Lung (tissue), 12 donors: ENCODE results near the gene SSBP3. TPM values are rescaled to one million over a fixed set of nuclear protein-coding genes. Genes with fewer than 3 reads are reported as not detected.

Experiments used
- ATAC-seq: fragments of 200-7000 bp; cut with Tn5 transposase; one replicate; pipeline ENCODE4 v1.9.1; 2020; ENCODE audit warnings: moderate number of reproducible peaks; ENCODE audit not compliant: insufficient read depth, low FRiP score
- DNase-seq, 3 donors: peaks; one replicate each; pipeline ENCODE4 v3.0.0-alpha.2; 2013 to 2017
- H3K27ac ChIP-seq, 2 donors: one replicate each; pipeline ENCODE4 v1.5.1; 2013; ENCODE audit warnings: mild to moderate bottlenecking in 2 of 2, moderate library complexity in 2 of 2, control low read depth in 1 of 2, inconsistent platforms in 1 of 2, low read depth in 1 of 2, low read length in 1 of 2
- H3K27me3 ChIP-seq, 3 donors: one replicate each; pipeline ENCODE4 v1.5.1; 2013; ENCODE audit warnings: low read length in 2 of 3; ENCODE audit not compliant: control insufficient read depth in 3 of 3, insufficient read depth in 3 of 3
- H3K36me3 ChIP-seq, 4 donors: one replicate each; pipeline ENCODE4 v1.5.1; 2013; ENCODE audit warnings: low read length in 4 of 4, mild to moderate bottlenecking in 1 of 4, moderate library complexity in 1 of 4; ENCODE audit not compliant: control insufficient read depth in 4 of 4, insufficient read depth in 4 of 4
- H3K4me1 ChIP-seq, 5 donors: one replicate each; pipeline ENCODE4 v1.5.1; 2013; ENCODE audit warnings: low read length in 5 of 5, mild to moderate bottlenecking in 2 of 5, moderate library complexity in 1 of 5; ENCODE audit not compliant: control insufficient read depth in 5 of 5, insufficient read depth in 5 of 5
- H3K4me3 ChIP-seq: one replicate; pipeline ENCODE4 v1.5.1; 2013; ENCODE audit warnings: mild to moderate bottlenecking, control low read depth, moderate library complexity
- H3K9ac ChIP-seq, 2 donors: one replicate each; pipeline ENCODE4 v1.5.1; 2013; ENCODE audit warnings: low read length in 2 of 2, control low read depth in 1 of 2; ENCODE audit not compliant: insufficient read depth in 1 of 2
- H3K9me3 ChIP-seq, 4 donors: one replicate each; pipeline ENCODE4 v1.5.1; 2013; ENCODE audit warnings: low read length in 3 of 4, mild to moderate bottlenecking in 1 of 4, moderate library complexity in 1 of 4; ENCODE audit not compliant: control insufficient read depth in 4 of 4, insufficient read depth in 3 of 4
- CTCF ChIP-seq: IDR thresholded peaks from 2 replicates; pipeline ENCODE4 v1.5.1; 2012; ENCODE audit warnings: mild to moderate bottlenecking; ENCODE audit errors: control extremely low read depth, extremely low read depth
- WGBS, 2 donors: extraction: QIAGEN DNeasy Blood & Tissue Kit; methylation state at CpG; one replicate each; pipeline ENCODE4 v1.1.7; 2013; 5-methylcytosine and 5-hydroxymethylcytosine counted together
- polyA plus RNA-seq, 2 donors: library from polyadenylated mRNA; stranded (reverse); fragments of 200-250 nt; gene quantifications; one replicate each; pipeline ENCODE4 v1.2.1, GENCODE V29; 2013
- total RNA-seq, 2 donors: library from RNA; depleted of rRNA in 1 of 2; stranded (reverse); fragments of >200 nt in 1 of 2; gene quantifications; one replicate each; pipeline ENCODE4 v1.2.1, GENCODE V29; 2014 to 2021
- donor health status: control.
- donor health status: control.
- donor health status: Bipolar disorder and iron deficiency.
- donor health status: healthy.
- donor health status: DM: yes; HTN: yes; CAD: no.

Gene SSBP3
- total and polyA plus RNA-seq, 4 donors = 15.9 to 47.8 (median 34.8) TPM

DNA sequence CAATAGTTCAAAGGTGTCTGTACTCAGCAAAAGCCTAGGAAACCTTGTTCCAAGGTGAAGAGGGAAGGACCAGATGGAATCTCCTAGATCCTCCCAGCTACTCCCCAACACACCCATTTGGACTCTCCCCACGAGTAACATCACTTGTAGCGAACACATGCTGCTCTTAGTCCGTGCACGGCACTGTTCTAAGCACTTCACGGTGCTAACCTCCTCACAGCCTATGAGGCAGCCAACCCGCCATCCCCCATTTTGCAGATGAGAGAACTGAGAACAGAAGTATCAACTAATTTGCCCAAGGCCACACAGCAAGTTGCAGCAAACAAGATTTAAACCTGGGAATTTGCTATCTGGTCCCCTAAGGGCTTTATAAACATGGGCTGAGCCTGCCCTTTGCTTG lies 182.0 kb downstream of the SSBP3 start:
- TF ChIP-seq CTCF = no peak
- WGBS, 2 donors = 93 to 95% methylated on average over 6 of the region's 6 CpGs
- peaks cover 0 to 20% (median 11%) of the 10 kb centered on the region in 4 donors for H3K36me3 ChIP-seq
- DNase-seq = no peak
- no peak overlapping the region for H3K27ac ChIP-seq
- H3K4me1 ChIP-seq = peaks cover 5 to 14% (median 9%) of the 10 kb centered on the region in 5 donors
- H3K9ac ChIP-seq = no peak overlapping the region
- ATAC-seq = no peak
- no peaks in the 10 kb centered on the region for H3K27me3 ChIP-seq
- no peak overlapping the region for H3K4me3 ChIP-seq
- no peaks in the 10 kb centered on the region for H3K9me3 ChIP-seq

DNA sequence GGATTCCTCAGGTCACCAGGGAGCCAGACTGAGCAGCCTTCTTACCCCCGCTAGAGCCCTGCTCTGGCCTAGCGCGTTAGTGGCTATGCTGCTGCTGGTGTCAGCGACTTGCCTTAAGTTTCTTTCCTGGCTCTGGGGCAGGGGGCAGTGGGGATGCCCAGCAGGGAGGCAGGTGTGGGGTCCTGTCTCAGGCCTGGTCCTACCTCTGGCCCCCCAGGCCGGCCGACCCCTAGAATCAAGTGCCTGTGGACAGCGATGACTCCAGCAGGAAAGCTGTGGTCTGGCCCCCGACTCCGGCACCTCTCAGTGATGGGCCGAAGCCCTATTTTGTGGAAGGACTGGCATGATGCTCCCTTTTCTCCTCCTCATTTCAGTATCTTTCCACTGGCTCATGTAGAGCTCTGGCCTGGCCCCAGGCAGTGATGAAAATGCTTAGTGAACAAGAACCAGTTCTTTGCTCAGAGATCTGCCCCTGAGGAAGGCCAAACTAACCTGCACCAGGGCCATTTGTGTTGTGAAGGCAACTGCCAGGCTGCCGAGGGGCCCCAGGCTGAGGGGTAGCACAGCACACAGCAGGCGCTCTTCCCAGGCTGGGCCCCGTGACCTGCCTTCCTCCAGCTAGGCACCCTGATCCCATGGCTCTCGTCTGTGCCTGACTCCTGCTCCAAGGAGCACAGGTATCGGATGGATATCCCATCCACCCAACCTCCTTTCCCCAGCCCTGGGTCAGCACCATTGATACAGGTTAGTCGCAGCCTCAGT lies 182.6 kb downstream of the SSBP3 start:
- no peak overlapping the region for H3K27ac ChIP-seq
- no peak overlapping the region for H3K9ac ChIP-seq
- H3K4me3 ChIP-seq = no peak overlapping the region
- no peaks in the 10 kb centered on the region for H3K9me3 ChIP-seq
- 94% methylated on average over 16 of the region's 16 CpGs for WGBS, 2 donors
- DNase-seq = no peak
- no peak for TF ChIP-seq CTCF
- H3K4me1 ChIP-seq = peaks cover 5 to 20% (median 10%) of the 10 kb centered on the region in 5 donors
- H3K36me3 ChIP-seq = peaks cover 0 to 20% (median 15%) of the 10 kb centered on the region in 4 donors
- ATAC-seq = no peak
- H3K27me3 ChIP-seq = no peaks in the 10 kb centered on the region

GRCh38 chr1:54222711-54223110 lies 183.5 kb downstream of the SSBP3 start:
- 75 to 78% methylated on average over 6 of the region's 6 CpGs for WGBS, 2 donors
- H3K4me1 ChIP-seq = peaks cover 5 to 20% (median 10%) of the 10 kb centered on the region in 5 donors
- H3K36me3 ChIP-seq = peaks cover 7 to 21% (median 19%) of the 10 kb centered on the region in 4 donors
- no peak overlapping the region for H3K4me3 ChIP-seq
- no peak for TF ChIP-seq CTCF
- no peak for DNase-seq
- no peaks in the 10 kb centered on the region for H3K9me3 ChIP-seq
- no peak overlapping the region for H3K9ac ChIP-seq
- no peak overlapping the region for H3K27ac ChIP-seq
- no peak for ATAC-seq
- no peaks in the 10 kb centered on the region for H3K27me3 ChIP-seq
